NOMO-1 treated with DMSO at 0.1 percent for 48 hours (cell line): ENCODE data around the gene HPCAL1.

Experiments used
- DNase-seq: peaks from one replicate; lab custom pipeline; 2025; ENCODE audit not compliant: unreplicated experiment; lab: John Stamatoyannopoulos, UW

HPCAL1 gene

GRCh38 chr2:10368491-10369231 is 66.0 kb downstream of the HPCAL1 start:
- DNase-seq, result no peak

- no peak for DNase-seq
Measured at GRCh38 chr2:10369269-10370255, 66.9 kb downstream of the HPCAL1 start.

- no peak for DNase-seq
Measured at GRCh38 chr2:10370390-10370789, 67.7 kb downstream of the HPCAL1 start.

- no peak for DNase-seq
Measured at GRCh38 chr2:10370895-10371294, 68.2 kb downstream of the HPCAL1 start.

GRCh38 chr2:10371441-10372196 is 68.9 kb downstream of the HPCAL1 start:
- DNase-seq, result no peak

GRCh38 chr2:10372203-10372861 is 69.6 kb downstream of the HPCAL1 start:
- no peak for DNase-seq

GRCh38 chr2:10372862-10373240 is 70.1 kb downstream of the HPCAL1 start:
- no peak for DNase-seq

GRCh38 chr2:10373931-10374330 is 71.2 kb downstream of the HPCAL1 start:
- DNase-seq, result no peak

- DNase-seq, result no peak
Measured at GRCh38 chr2:10374362-10374943, 71.7 kb downstream of the HPCAL1 start.

- DNase-seq, result peak; percentile 53
Measured at GRCh38 chr2:10375570-10376281, 73.0 kb downstream of the HPCAL1 start.

- DNase-seq, result no peak
Measured at GRCh38 chr2:10377052-10377746, 74.5 kb downstream of the HPCAL1 start.

- no peak for DNase-seq
Measured at GRCh38 chr2:10377747-10378085, 75.0 kb downstream of the HPCAL1 start.

GRCh38 chr2:10378189-10378588 is 75.5 kb downstream of the HPCAL1 start:
- DNase-seq, result no peak

GRCh38 chr2:10380048-10380926 is 77.6 kb downstream of the HPCAL1 start:
- peak; percentile 85 for DNase-seq

GRCh38 chr2:10381997-10382353 is 79.3 kb downstream of the HPCAL1 start:
- DNase-seq, result no peak

GRCh38 chr2:10382354-10383061 is 79.8 kb downstream of the HPCAL1 start:
- peak; percentile 64 for DNase-seq

- peak; percentile 26 for DNase-seq
Measured at GRCh38 chr2:10383960-10384734, 81.4 kb downstream of the HPCAL1 start.
